Vagina (tissue), 2 donors: ENCODE data around the gene ST8SIA2.

Source experiments
- POLR2A ChIP-seq, 2 donors: fragments of 450-650 bp; IDR thresholded peaks; one replicate each; pipeline ENCODE4 v1.6.1; 2017; ENCODE audit warnings: antibody characterized with exemption in 2 of 2, mild to moderate bottlenecking in 2 of 2, moderate library complexity in 2 of 2
- POLR2AphosphoS5 ChIP-seq, 2 donors: sonication (generic); formaldehyde crosslinking; IDR thresholded peaks; one replicate each; pipeline ENCODE4 v1.9.0; 2017; ENCODE audit warnings: antibody characterized with exemption in 2 of 2, mild to moderate bottlenecking in 2 of 2, low read depth in 1 of 2; ENCODE audit not compliant: insufficient read depth in 1 of 2
- TF ChIP-seq, protein P1 (sequence below), 3 experiments: fragments of 450-650 bp in 2 of 3; fragments of 200-600 bp in 1 of 3; sonication (generic) in 1 of 3; IDR thresholded peaks; one replicate each; pipeline ENCODE4 v1.5.1; 2017 to 2019; ENCODE audit warnings: antibody characterized with exemption in 3 of 3, mild to moderate bottlenecking in 2 of 3, moderate library complexity in 2 of 3

DNA sequence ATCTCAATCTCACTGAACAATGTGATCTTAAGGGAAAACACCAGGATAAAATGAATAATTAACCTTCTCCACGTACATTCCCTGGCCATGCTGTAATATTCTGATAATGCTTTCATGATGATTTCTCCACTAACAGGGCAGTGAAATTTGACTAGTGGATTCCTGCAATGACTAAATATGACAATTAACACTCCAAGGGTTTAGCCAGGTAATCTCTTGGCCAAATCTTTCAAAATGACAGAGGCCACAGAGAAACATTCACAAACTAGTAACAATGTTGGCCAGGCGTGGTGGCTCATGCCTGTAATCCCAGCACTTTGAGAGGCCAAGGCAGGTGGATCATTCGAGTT, 31.7 kb upstream of the ST8SIA2 start:
- TF ChIP-seq, protein P1, sequence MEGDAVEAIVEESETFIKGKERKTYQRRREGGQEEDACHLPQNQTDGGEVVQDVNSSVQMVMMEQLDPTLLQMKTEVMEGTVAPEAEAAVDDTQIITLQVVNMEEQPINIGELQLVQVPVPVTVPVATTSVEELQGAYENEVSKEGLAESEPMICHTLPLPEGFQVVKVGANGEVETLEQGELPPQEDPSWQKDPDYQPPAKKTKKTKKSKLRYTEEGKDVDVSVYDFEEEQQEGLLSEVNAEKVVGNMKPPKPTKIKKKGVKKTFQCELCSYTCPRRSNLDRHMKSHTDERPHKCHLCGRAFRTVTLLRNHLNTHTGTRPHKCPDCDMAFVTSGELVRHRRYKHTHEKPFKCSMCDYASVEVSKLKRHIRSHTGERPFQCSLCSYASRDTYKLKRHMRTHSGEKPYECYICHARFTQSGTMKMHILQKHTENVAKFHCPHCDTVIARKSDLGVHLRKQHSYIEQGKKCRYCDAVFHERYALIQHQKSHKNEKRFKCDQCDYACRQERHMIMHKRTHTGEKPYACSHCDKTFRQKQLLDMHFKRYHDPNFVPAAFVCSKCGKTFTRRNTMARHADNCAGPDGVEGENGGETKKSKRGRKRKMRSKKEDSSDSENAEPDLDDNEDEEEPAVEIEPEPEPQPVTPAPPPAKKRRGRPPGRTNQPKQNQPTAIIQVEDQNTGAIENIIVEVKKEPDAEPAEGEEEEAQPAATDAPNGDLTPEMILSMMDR (IDR thresholded peaks at IDR 0.05), result no peak
- no peak for TF ChIP-seq POLR2A (IDR thresholded peaks at IDR 0.05)
- no peak for TF ChIP-seq POLR2AphosphoS5 (IDR thresholded peaks at IDR 0.05; ENCODE audit: insufficient read depth in 1 of 2, low read depth in 1 of 2)
